HG02588 (cell line): ENCODE measurements around the gene ARHGAP4.

Experiments used
- ATAC-seq: cut with Tn5 transposase; IDR thresholded peaks from one replicate; pipeline ENCODE4 v1.9.1; 2021; ENCODE audit warnings: mild to moderate bottlenecking, moderate library complexity; ENCODE audit not compliant: unreplicated experiment

The ARHGAP4 gene

DNA sequence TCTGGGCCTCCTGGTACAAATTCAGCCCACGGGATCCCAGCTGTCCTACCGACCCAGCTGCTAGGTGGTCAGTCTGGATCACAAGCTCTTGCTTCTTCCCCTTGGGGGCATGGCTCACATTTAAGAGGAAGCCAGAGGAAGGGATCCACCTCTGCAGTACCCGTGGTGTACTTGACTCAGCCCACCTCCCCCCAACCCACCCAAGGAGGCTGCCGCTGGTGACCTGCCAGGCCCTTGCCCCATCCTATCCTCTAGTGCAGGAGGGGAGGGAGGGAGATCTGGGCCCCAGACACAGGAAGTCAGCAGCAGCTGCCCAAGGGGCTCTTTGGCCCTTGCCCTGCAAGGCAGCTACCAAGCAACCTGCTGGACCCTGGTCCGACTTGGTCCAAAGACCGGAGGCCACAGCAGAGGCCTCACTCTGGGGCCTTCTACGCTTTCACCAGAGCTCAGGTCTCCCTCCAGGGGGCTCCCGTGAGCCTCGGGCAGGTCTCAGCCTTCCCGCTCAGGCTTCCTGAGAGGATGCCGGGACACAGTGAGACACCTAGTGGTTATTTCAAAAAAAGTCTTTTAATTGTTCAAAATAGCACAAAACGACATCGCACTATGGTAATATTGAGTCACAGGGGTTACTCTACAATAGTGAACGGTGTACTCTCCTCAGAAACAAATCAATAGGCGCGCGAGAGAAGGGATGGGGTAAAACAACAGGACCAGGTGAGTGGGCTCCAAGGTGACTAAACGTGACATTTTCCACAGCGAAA, 21.1 kb upstream of the ARHGAP4 start:
- ATAC-seq: no peak

DNA sequence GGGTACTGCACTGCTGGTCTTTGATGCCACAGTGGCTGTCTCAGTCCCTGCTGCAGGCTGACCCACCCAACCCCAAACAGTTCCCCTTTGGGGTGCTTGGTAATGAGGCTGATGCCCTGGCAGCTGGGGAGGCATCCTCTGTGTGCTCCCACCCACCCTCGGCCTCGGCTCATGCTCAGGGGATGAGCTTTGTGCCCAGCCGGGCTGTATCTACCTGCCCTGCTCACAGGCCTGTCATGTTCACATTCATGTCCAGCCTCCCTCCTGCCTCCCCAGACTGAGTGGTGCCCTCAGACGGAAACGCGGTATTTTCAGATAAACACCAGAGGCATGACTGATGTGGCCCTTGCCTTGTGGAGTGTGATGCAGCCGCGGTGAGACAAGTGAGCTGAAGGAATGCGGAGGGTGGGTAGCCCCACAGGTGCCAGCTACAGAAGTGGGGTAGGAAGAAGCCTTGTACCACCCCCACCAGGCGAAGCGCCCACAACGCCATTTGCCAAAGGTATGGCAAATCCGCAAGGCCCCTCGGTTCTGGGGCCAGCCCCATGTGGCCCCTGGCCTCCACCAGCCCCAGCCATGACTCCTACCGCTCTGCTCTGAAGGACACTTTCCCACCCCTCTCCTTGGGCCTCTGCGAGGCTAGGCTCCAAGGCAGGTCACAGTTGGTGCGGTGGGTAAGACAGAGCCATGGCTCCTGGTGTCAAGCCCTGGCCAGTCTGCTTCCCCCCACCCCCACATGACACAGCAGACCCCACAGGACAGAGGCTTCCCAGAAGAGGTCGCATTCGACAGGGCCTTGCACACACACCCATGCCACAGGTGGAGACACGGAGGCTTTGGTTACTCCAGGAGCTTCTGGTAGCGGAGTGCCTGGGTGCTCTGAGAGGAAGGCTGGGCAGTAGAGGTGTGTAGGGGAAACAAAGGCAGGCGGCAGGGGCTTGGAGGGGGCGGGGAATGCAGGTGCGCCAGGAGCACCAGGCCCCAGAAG, 20.2 kb upstream of the ARHGAP4 start:
- ATAC-seq: no peak

DNA sequence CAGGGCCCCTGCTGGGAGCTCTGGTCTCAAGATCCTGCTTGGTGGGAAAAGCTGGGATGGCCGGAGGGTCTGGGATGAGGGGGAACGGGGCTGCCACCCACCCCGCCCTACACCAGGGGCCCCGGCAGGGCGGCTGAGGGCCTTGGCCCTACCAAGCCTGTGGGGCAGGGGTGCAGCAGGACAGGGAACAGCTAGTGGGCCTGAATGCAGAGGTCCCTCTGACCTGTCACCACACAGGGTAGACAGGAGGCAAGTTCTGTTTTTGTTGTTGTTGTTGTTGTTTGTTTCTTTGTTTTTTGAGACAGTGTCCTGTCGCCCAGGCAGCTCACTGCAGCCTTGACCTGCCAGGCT, 18.7 kb upstream of the ARHGAP4 start:
- no peak for ATAC-seq

DNA sequence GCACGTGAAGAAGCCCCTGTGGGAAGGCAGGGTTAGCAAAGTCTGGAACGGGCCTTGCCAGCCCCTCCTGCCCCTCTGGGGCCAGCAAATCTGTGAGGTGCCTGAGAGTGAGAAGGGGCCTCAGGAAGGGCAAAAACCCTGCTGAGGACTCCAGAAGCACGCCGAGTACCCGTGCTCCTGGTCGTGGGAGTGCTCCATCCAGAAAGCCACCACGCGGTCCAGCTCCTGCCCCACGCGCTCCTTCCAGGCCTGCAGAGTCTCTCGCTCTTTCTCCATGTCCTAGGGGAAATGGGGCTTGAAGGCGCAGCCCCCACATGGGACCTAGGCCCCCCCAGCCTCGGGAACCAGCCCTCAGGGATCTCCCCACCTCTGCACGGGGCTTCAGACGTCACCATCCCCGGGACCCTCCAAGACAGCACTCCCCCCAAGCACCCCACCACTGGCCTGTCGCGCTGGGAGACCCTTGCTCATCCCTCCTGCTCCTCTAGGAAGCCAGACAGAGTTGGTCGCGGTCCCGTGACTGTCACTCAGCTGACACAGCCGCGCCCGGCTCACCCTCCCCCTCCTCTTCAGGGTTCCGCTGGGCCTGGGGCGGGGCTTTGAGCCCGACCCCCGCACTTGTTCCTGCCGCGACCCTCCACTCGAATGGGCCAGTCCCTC, 18.2 kb upstream of the ARHGAP4 start, which contains the start of gene RENBP:
RENBP (minus strand) TSS at position 504 of the 660 bp plus-strand sequence; CDS start at position 471, 33 bp downstream.
- ATAC-seq: no peak

DNA sequence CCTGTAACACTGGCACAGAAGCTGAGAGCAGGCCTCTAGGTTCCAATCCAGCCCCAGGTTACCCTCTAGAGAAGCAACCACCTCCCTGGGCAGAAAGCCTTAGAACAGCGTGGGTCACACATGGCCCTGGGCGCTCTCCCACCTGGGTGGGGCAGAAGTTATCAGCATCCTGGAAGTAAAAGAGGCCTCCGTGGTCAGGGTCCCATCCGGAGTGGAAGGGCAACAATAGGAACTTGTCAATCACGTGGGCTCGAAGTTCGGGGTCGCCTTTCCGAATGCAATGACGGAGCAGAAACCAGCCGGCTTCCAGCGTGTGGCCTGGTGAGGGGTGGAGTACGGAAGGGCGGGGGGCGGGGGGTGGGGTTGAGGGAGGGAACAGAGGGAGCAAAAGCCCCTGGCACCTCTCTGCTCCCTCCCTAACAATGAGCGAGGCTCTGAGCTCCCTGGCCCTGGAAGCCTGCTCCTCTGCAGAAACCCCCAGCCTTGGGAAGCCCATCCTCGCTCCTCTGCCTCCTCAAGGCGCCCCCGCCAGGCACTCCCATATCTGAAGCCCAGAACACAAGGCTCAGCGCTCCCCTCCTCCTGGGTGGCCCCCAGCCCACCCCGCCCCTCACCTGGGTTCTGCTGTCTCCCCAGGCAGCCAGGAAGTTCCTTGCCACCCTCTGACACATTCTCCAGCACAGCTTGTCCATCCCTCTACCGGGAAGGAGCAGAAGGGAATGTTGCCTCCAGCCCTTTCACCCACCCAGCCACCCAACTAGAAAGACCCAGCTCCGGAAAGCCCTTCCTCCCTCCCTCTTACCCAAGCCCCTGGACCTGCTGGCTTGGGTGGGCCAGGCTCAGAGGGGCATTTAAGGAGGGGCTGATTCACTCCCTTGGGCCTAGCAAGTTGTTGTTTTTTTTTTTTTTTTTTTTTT, 15.5 kb upstream of the ARHGAP4 start:
- ATAC-seq: no peak

DNA sequence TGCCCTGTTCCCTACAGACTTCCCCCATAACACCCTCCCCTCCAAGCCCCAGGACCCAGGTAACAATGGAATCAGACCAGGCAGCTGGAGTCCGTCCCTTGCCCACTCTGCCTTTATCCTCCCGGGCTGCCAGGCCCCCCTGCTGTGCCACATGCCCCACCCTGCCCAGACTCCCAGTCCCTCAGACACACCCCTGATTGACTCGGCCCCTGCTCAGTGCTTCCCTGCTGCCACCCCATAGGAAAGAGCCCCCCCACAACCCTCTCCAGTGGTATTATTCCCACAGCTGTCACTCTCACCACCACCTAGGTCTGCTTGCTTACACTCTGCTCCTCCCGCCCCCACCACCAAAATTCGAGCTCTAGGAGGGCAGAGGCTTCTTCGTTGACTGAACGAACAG, 13.5 kb upstream of the ARHGAP4 start:
- ATAC-seq: no peak

DNA sequence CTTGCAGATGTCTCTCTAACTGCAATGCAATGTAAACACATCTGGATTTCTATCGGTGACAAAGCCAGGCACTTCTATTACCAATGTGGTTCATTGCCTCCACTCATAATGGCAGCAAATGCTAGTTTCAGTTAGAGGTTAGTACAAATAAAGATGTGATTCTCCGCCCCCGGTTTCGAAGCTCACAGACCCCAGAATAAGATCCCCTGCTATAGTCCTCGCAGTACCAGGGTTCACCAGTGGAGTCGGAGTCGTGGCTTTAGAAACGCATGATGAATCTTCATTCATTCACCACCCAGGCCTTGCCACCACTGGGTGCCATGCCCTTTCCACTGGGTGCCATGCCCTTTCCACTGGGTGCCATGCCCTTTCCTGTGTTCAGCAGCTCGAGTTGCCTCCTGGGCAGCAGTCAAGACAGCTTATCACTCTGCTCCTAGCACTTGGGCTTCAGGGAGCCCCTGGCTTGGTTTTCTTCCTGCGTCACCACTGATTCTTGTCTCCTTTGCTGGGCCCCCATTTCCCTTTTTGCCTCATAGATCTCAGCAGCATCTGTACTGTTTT, 12.2 kb upstream of the ARHGAP4 start:
- ATAC-seq: no peak

DNA sequence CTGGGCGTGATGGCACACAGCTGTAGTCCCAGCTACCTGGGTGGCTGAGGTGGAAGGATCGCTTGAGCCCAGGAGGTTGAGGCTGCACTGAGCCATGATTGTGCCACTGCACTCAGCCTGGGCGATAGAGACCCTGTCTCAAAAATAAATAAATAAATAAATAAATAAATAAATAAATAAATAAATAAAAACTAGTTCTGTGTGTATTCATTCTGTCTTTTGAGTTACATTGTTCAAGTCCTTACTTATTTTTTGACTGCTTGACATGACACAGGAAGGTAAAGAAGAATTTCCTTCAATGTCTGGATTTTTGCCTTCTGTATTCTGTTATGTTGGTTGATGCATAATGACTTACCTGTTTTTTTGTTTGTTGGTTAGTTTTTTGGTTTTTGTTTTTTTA, 11.0 kb upstream of the ARHGAP4 start:
- no peak for ATAC-seq

DNA sequence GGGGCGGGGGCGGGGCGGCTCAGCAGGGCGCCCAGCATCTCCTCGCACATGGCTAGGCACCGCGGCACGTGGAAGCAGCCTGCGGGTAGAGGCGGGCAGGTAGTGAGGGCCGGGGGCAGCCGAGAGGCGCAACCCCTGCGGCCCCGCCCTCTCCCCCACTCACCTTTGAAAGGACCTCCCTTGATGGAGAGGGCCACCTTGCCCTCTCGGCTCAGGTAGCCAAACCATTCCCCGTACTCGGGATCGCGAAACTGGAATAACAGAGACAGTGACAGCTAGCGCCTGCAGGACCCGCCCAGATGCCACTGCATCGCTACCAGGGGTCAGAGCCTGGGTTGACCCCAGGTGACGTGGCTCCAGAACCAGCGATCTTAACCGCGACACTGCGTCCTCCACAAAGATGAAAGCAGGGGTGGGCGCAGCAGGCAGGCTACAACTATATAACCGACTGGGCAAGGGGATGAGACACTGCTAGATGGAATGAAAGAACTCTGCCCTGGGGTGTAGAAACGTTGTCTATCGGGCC, 9.3 kb upstream of the ARHGAP4 start:
- ATAC-seq: no peak

DNA sequence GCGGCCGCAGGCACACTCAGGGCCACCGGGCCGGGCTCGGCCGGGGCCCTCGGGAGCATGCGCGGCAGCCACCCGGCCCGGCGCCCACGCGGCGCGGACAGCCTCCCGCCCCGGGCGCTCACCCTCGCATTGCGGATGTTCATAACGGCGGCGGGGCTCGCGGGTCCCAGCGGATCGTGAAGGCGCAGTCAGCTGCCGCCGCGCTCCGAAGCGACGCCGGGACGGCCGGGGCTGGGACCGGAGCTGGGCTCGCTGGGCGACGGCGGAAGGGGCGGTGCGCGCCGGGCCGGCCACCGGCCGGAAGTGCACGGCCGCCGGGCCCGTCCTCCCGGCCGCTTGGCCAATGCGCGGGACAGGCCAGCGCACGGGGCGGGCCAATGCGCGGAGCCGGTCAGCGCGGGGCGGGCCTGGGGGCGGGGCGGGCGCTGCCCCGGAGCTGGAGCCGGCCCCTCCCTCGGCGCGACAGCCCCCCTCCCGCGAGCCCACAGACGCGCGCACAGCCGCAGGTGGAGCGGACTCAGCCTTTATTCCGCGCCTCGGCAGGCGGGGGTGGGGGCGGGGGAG, 8.8 kb upstream of the ARHGAP4 start, which contains the start of gene NAA10:
NAA10 (minus strand) TSS at position 276 of the 564 bp plus-strand sequence; CDS start at position 143, 133 bp downstream.
- ATAC-seq: peak; percentile 84

DNA sequence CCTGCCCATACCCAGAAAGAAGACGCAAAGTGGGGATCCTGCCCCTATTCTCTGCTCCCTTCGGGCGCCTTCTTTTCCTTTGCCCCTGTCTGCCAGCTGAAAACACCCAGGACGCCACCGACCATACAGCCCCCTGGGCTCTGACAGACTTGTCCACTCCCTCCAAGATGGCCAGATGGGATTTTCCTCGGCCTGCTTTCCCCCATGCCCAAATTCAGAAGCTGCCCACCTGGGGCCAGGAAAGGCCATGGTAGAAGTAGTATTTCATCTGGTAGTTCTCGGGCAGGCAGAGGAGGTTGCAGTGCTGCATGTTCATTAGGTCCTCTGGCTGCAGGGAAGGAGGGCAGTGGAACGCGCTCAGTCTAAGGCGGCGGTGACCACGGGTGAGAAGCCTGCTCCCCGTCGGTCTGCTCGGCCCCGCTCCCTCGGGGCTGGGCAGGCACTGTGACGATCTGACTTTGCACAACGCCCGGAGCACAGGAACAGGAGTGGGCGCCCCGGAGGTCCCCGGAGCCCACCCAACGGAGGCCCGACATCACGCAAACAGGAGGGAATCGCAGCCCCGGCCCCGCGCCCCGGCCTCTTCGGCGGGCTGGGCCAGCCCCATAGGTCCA, 8.2 kb upstream of the ARHGAP4 start:
- ATAC-seq: peak; percentile 16

DNA sequence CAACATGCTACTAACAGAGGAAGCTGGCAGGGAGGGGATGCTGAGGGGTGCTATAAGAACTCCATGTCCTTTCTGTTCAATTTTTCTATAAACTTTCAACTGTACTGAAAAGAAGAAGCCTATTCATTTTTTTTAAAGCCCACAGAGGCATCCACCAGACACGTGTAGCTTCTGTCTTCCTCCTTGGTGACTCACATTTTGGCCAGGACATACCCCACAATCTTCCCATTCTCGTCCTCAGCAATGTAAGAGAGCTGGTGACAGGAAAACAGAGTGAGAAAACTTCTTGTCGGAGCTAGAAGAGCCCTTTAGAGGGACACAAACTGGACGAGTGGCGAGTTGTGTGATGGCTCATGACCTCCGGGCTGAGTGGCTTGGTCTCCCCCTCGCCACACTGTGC, 7.7 kb upstream of the ARHGAP4 start:
- no peak for ATAC-seq

DNA sequence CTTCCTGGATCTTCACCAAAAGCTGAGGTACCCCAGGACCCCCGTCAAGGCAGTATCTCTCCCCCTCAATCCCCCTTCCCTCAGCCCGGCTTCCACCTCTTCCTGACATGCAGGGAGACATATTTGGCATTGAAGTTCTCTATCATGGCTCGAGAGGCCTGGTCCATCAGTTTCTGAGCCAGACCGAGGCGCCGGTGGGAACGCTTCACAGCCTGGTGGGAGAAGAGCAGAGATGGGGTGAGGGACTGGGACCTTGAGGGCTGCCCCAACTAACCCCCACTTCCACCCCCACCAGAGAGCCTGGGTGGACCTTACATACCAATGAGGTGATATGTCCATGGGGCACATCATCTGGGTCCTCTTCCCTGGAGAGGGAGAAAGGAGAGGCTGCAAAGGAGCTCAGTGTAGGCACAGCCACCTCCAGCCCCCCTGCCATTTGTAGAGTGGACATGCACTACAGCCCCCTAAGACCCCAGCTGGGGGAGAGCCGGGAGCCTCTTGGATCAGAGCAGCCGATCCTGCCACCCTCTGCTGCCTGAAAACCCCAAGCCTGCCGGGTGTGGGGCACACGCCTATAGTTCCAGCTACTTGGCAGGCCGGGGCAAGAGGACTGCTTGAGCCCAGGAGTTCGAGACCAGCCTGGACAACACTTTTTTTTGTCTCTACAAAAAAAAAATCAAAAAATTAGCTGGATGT, 6.3 kb upstream of the ARHGAP4 start:
- no peak for ATAC-seq

DNA sequence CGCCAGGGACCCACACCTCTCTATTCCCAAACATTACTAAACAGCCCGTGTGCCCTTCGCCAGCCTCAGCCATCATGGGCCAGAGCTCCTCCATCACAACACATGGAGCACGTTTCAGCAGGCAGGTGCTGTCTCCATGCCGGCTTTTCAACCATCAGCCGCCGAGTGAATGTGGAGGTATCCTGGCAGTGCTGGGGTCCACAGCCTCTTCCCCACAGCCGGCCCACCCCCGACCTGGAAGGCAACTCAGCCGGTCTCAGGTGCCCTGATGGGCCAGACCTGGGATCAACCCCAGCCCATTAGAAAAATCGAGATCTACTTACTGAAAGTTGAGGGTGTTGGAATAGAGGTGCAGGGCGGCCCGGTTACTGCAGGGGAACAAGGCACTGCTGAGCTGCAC, 5.7 kb upstream of the ARHGAP4 start:
- ATAC-seq: no peak

DNA sequence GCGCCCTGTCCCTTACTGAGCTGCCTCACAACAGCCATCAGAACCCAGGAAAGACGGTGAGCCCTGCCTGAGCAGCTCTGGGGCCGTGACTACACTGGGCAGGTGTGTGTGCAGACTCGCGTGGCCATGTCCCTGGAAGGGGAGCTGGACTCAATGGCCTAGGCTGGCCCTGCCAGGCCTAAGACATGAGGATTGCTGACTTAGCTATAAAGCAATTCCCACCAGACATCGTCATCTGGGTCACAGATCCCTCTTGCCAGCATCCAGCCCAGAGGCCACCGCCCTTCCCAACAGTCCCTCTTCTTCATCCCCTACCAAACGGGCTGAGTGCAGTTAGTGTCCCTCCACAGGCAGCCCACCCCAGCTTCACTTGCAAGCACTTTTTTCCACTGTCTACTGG, 5.1 kb upstream of the ARHGAP4 start:
- ATAC-seq: no peak

DNA sequence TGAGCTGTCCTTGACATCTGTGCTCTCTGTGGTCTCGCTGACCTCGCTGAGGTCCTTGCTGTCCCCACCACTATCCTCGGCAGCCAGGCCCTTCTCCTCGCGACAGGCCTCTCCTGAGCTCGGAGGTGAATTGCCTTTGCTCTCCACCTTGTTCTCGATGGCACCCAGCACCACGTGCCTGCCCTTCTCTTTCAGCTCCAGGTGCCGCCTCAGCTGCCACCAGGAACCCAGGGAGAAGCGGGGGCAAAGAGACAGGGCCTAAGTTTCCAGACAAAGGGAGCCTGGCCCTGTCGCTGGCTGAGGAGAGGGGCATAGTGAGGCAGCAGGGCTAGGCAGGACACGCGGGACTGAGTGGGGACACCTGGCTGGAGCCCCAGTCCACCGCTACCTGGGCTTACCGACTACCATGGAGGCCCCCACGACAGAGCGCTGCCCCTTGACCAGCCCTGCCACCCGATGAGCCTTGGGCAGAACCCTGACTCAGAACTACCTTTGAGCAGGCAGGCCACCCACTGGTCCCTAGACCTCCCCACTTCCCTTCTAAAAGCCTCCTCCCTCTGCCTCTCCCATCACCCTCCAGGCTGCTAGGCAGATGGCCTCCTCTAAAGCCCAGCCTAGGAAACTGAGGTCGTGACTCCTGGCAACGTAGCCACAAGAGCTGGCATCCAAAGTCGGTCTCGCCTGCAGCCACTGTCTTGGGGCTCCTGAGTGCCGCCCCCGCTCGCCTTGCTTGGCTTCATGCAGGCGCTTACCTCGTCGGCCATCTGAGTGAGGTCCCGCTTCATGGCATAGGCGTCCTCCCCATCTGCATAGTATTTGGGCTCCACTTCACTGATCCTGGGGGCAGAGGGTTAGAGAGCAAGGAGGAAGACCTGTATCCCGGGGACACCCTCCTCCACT, 4.2 kb upstream of the ARHGAP4 start:
- ATAC-seq: no peak

DNA sequence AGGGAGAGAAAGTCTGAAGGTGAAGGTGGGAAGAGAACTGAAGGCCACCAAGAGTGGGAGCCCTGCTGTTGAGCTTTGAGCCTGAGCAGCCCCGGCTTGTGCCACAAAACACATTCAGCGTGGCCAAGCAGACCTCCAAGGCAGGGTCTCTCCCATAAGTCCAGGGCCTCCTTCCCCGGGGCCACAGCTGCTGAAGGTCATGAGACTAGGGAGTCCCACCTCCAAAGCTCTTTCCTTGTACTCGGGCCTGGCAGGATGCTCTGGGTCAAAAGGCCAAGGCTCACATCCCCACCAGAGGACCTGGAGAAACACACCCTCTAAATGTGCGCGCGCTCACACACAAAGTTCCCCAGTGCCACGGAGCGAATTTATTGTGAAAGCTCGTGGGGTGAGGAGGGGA, 3.5 kb upstream of the ARHGAP4 start:
- ATAC-seq: no peak
